PFSK-1 (cell line): ENCODE measurements around the gene SH3BGRL2.

Experiments used
- POLR2AphosphoS5 ChIP-seq: IDR thresholded peaks from 2 replicates; pipeline ENCODE4 v1.6.1; 2012; ENCODE audit warnings: low read depth, mild to moderate bottlenecking, control low read depth, low read length, moderate library complexity
- SIN3A ChIP-seq: IDR thresholded peaks from 2 replicates; pipeline ENCODE4 v1.6.1; 2012; ENCODE audit warnings: mild to moderate bottlenecking, low read length, moderate library complexity, borderline replicate concordance; ENCODE audit not compliant: insufficient read depth
- TAF1 ChIP-seq: IDR thresholded peaks from 2 replicates; pipeline ENCODE4 v1.6.1; 2012; ENCODE audit warnings: low read length, control low read depth, borderline replicate concordance; ENCODE audit not compliant: insufficient read depth
- TF ChIP-seq, protein P1 (sequence below), 2 experiments: IDR thresholded peaks; 2 replicates each; pipeline versions ENCODE4 v1.6.1 to v1.8.0; 2011 to 2012; ENCODE audit warnings: low read depth in 2 of 2, low read length in 2 of 2, control low read depth in 1 of 2, inconsistent platforms in 1 of 2, mild to moderate bottlenecking in 1 of 2, moderate library complexity in 1 of 2; ENCODE audit not compliant: insufficient read depth in 1 of 2

DNA sequence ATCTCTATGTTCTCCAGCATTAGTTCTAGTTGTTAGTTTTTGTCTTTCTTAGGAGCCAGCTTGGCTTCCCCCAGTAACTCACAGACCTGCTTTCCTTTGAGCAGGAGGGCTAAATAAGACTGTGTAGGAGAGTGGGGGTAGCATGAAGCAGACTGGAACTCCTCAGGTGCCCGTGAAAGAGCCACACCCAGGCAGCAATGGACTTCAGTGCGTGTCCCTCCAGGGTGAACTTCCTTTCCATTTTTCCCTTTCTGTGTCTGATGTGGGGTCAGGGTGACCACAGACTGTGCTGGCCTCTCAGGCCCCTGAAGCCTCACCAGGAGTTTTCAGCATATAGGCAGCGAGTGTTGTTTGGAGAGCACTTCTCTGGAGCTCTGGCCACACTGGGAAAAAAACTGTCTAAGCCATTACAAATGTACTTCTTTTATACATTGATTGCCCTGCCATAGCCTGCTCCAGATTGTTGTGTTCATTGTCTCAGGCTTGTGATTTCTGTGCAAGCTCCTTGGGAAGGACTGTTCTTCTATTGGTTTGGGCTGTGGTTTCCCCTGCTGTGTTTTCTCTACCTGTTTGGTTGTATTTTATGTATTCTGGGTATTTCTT lies 55.7 kb downstream of the SH3BGRL2 start:
- TF ChIP-seq POLR2AphosphoS5: no peak
- TF ChIP-seq, protein P1, sequence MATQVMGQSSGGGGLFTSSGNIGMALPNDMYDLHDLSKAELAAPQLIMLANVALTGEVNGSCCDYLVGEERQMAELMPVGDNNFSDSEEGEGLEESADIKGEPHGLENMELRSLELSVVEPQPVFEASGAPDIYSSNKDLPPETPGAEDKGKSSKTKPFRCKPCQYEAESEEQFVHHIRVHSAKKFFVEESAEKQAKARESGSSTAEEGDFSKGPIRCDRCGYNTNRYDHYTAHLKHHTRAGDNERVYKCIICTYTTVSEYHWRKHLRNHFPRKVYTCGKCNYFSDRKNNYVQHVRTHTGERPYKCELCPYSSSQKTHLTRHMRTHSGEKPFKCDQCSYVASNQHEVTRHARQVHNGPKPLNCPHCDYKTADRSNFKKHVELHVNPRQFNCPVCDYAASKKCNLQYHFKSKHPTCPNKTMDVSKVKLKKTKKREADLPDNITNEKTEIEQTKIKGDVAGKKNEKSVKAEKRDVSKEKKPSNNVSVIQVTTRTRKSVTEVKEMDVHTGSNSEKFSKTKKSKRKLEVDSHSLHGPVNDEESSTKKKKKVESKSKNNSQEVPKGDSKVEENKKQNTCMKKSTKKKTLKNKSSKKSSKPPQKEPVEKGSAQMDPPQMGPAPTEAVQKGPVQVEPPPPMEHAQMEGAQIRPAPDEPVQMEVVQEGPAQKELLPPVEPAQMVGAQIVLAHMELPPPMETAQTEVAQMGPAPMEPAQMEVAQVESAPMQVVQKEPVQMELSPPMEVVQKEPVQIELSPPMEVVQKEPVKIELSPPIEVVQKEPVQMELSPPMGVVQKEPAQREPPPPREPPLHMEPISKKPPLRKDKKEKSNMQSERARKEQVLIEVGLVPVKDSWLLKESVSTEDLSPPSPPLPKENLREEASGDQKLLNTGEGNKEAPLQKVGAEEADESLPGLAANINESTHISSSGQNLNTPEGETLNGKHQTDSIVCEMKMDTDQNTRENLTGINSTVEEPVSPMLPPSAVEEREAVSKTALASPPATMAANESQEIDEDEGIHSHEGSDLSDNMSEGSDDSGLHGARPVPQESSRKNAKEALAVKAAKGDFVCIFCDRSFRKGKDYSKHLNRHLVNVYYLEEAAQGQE (IDR thresholded peaks at IDR 0.05; ENCODE audit: insufficient read depth in 1 of 2, low read depth in 2 of 2, low read length in 2 of 2): no peak
- TF ChIP-seq SIN3A: no peak
- TF ChIP-seq TAF1: no peak
